HG02970 (cell line): ENCODE data around the gene DOK3.

Source experiments
- ATAC-seq: cut with Tn5 transposase; IDR thresholded peaks from one replicate; pipeline ENCODE4 v1.9.1; 2021; ENCODE audit warnings: mild to moderate bottlenecking, moderate library complexity, moderate number of reproducible peaks; ENCODE audit not compliant: unreplicated experiment, low FRiP score

Gene DOK3

GRCh38 chr5:177484902-177485549 lies 24.6 kb downstream of the DOK3 start:
- ATAC-seq, result no peak

- ATAC-seq, result no peak
Measured at GRCh38 chr5:177483994-177484901, 25.4 kb downstream of the DOK3 start.

- no peak for ATAC-seq
Measured at GRCh38 chr5:177483042-177483441, 26.6 kb downstream of the DOK3 start.

GRCh38 chr5:177482359-177482795 lies 27.2 kb downstream of the DOK3 start:
- ATAC-seq, result no peak

GRCh38 chr5:177479774-177480173 lies 29.9 kb downstream of the DOK3 start:
- ATAC-seq, result no peak

- no peak for ATAC-seq
Measured at GRCh38 chr5:177478711-177479646, 30.6 kb downstream of the DOK3 start.

GRCh38 chr5:177477701-177478477 lies 31.7 kb downstream of the DOK3 start:
- no peak for ATAC-seq

- ATAC-seq, result no peak
Measured at GRCh38 chr5:177476531-177477233, 32.9 kb downstream of the DOK3 start.

GRCh38 chr5:177475563-177476427 lies 33.8 kb downstream of the DOK3 start:
- ATAC-seq, result no peak

GRCh38 chr5:177474846-177475562 lies 34.6 kb downstream of the DOK3 start:
- no peak for ATAC-seq

- ATAC-seq, result no peak
Measured at GRCh38 chr5:177474002-177474476, 35.6 kb downstream of the DOK3 start.

GRCh38 chr5:177473443-177474001 lies 36.1 kb downstream of the DOK3 start, which contains the start of gene DBN1:
DBN1 (minus strand) TSS chr5:177473634; CDS start chr5:177473521, 113 bp downstream.
- no peak for ATAC-seq

GRCh38 chr5:177472460-177473442 lies 36.9 kb downstream of the DOK3 start:
- ATAC-seq, result no peak

- no peak for ATAC-seq
Measured at GRCh38 chr5:177471610-177472356, 37.8 kb downstream of the DOK3 start.
